ENCODE results near the gene FGF22.

GRCh38 chr19:662207-662961, 22.7 kb downstream of the FGF22 start:
- TF ChIP-seq CTCF (conservative IDR thresholded peaks at IDR 0.05; ENCODE audit: low read depth, low read length) (no peak), EZH2phosphoT487 (IDR thresholded peaks at IDR 0.05; ENCODE audit: borderline replicate concordance, low read length) (no peak), EZH2 (IDR thresholded peaks at IDR 0.05; ENCODE audit: low read length, unreplicated experiment) (no peak)
